DOHH2 (cell line): Measurements from ENCODE around the gene GNL1.
"Not testable (repeated sequence)": the region's sequence is repeated elsewhere in the genome, so short reads cannot be mapped to it uniquely, and the experiment has no call there.

ENCODE experiments used
- CTCF ChIP-seq: fragments of 200-600 bp; sonication (generic); IDR thresholded peaks from one replicate; pipeline ENCODE4 v1.5.1; 2014; ENCODE audit warnings: antibody characterized with exemption, mild to moderate bottlenecking, low read depth, low read length; ENCODE audit not compliant: poor library complexity, severe bottlenecking
- EZH2phosphoT487 ChIP-seq: fragments of 200-600 bp; sonication (generic); IDR thresholded peaks from 2 replicates; pipeline ENCODE4 v1.6.1; 2017; ENCODE audit warnings: borderline replicate concordance, mild to moderate bottlenecking, antibody characterized with exemption, low read length, moderate library complexity, mixed read lengths

- not testable (repeated sequence) for TF ChIP-seq CTCF, EZH2phosphoT487
Measured at GRCh38 chr6:30498705-30499104, 57.6 kb downstream of the GNL1 start.
